ENCODE data around the gene WDR45B.
"Not testable (repeated sequence)": the region's sequence is repeated elsewhere in the genome, so short reads cannot be mapped to it uniquely, and the experiment has no call there.

The WDR45B gene

GRCh38 chr17:82655523-82655922 lies 7.3 kb upstream of the WDR45B start:
- no peak for DNase-seq

- DNase-seq: no peak
Measured at GRCh38 chr17:82655038-82655479, 6.8 kb upstream of the WDR45B start.

- DNase-seq: not testable (repeated sequence)
Measured at GRCh38 chr17:82654611-82655010, 6.4 kb upstream of the WDR45B start.

- DNase-seq: no peak
Measured at GRCh38 chr17:82653651-82654528, 5.6 kb upstream of the WDR45B start.

- no peak for DNase-seq
Measured at GRCh38 chr17:82650723-82651122, 2.5 kb upstream of the WDR45B start.

GRCh38 chr17:82649501-82650261 lies 1.4 kb upstream of the WDR45B start:
- DNase-seq: no peak

GRCh38 chr17:82648742-82649331 lies 593 bp upstream of the WDR45B start:
- no peak for DNase-seq

- DNase-seq: no peak
Measured at GRCh38 chr17:82647593-82648164, 565 bp downstream of the WDR45B start.

GRCh38 chr17:82645516-82645915 lies 2.7 kb downstream of the WDR45B start:
- DNase-seq: no peak

- no peak for DNase-seq
Measured at GRCh38 chr17:82644148-82644547, 4.1 kb downstream of the WDR45B start.

- no peak for DNase-seq
Measured at GRCh38 chr17:82642022-82642421, 6.2 kb downstream of the WDR45B start.

GRCh38 chr17:82640036-82640435 lies 8.2 kb downstream of the WDR45B start:
- DNase-seq: no peak

GRCh38 chr17:82639628-82640027 lies 8.6 kb downstream of the WDR45B start:
- DNase-seq: no peak

- DNase-seq: no peak
Measured at GRCh38 chr17:82638183-82638773, 10.0 kb downstream of the WDR45B start.

GRCh38 chr17:82636626-82637598 lies 11.3 kb downstream of the WDR45B start:
- no peak for DNase-seq

- DNase-seq: no peak
Measured at GRCh38 chr17:82633343-82633742, 14.9 kb downstream of the WDR45B start.

- no peak for DNase-seq
Measured at GRCh38 chr17:82632451-82632850, 15.8 kb downstream of the WDR45B start.

- no peak for DNase-seq
Measured at GRCh38 chr17:82631544-82631943, 16.7 kb downstream of the WDR45B start.

GRCh38 chr17:82630212-82630611 lies 18.0 kb downstream of the WDR45B start:
- no peak for DNase-seq

- DNase-seq: no peak
Measured at GRCh38 chr17:82629748-82630147, 18.5 kb downstream of the WDR45B start.

- DNase-seq: no peak
Measured at GRCh38 chr17:82627405-82627804, 20.8 kb downstream of the WDR45B start.

- no peak for DNase-seq
Measured at GRCh38 chr17:82623707-82624106, 24.5 kb downstream of the WDR45B start.

All from islet precursor cell (in vitro differentiated cells).